Lower leg skin (tissue), 4 donors: ENCODE measurements around the gene RTTN. TPM values are rescaled to one million over a fixed set of nuclear protein-coding genes. Genes with fewer than 3 reads are reported as not detected.

Experiments
- DNase-seq, 2 donors: peaks; one replicate each; pipeline ENCODE4 v3.0.0-alpha.2; 2019; ENCODE audit warnings: low spot score in 2 of 2
- H3K4me3 ChIP-seq: fragments of 200-600 bp; sonication (generic); 2 replicates; pipeline ENCODE4 v1.5.1; 2017; ENCODE audit warnings: mild to moderate bottlenecking, low read depth; ENCODE audit not compliant: poor library complexity, severe bottlenecking
- POLR2A ChIP-seq, 2 donors: fragments of 450-650 bp; IDR thresholded peaks; one replicate each; pipeline ENCODE4 v1.6.1; 2016 to 2017; ENCODE audit warnings: antibody characterized with exemption in 2 of 2, mild to moderate bottlenecking in 1 of 2, moderate library complexity in 1 of 2
- WGBS, 2 donors: methylation state at CpG; one replicate each; pipeline ENCODE4 v1.1.5; 2018; 5-methylcytosine and 5-hydroxymethylcytosine counted together
- intact Hi-C: fragments of 100-400 bp; cut with DNase I; formaldehyde crosslinking; loops from one replicate; pipeline ENCODE4 v1.15.0; 2023; ENCODE audit warnings: low total_unique reads
- total RNA-seq, 4 donors: library from RNA; depleted of rRNA; stranded (reverse); fragments of >200 nt; gene quantifications; one replicate each; pipeline ENCODE4 v1.1.0, GENCODE V29; 2016
- TF ChIP-seq, protein P1 (sequence below), 3 donors: fragments of 450-650 bp; IDR thresholded peaks; one replicate each; pipeline ENCODE4 v1.5.1; 2016; ENCODE audit warnings: antibody characterized with exemption in 3 of 3, mild to moderate bottlenecking in 3 of 3, moderate library complexity in 2 of 3

RTTN gene
- total RNA-seq, 4 donors from 2014 or later = 4.8 to 14.9 (median 7.8) TPM

GRCh38 chr18:69961718-69962117 lies 243.8 kb downstream of the RTTN start:
- WGBS, 2 donors = 92 to 98% methylated on average over 3 of the region's 3 CpGs
- intact Hi-C loops = no loop called here
- no peak for TF ChIP-seq POLR2A (IDR thresholded peaks at IDR 0.05)
- TF ChIP-seq, protein P1, sequence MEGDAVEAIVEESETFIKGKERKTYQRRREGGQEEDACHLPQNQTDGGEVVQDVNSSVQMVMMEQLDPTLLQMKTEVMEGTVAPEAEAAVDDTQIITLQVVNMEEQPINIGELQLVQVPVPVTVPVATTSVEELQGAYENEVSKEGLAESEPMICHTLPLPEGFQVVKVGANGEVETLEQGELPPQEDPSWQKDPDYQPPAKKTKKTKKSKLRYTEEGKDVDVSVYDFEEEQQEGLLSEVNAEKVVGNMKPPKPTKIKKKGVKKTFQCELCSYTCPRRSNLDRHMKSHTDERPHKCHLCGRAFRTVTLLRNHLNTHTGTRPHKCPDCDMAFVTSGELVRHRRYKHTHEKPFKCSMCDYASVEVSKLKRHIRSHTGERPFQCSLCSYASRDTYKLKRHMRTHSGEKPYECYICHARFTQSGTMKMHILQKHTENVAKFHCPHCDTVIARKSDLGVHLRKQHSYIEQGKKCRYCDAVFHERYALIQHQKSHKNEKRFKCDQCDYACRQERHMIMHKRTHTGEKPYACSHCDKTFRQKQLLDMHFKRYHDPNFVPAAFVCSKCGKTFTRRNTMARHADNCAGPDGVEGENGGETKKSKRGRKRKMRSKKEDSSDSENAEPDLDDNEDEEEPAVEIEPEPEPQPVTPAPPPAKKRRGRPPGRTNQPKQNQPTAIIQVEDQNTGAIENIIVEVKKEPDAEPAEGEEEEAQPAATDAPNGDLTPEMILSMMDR (IDR thresholded peaks at IDR 0.05) = no peak
- no peak overlapping the region for H3K4me3 ChIP-seq
- no peak for DNase-seq

DNA sequence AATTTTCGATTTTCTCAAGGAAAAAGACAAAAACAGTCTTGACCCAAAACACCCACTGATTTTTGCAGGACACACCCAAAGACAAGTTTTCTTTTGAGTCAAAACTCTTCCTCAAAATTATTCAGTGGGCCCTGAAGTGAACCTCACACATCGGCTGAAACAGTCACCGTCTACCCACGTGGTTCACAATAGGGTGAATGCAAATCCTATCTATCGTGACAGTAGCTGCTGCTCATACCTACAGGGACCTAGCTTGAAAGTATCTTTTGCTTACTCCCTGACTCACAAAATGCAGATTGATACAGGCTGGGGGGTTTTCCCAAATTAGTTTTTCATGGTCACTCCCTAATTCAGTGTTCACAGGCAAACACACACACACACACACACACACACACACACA lies 247.1 kb downstream of the RTTN start:
- H3K4me3 ChIP-seq = no peak overlapping the region
- TF ChIP-seq, protein P1 (IDR thresholded peaks at IDR 0.05) = no peak
- TF ChIP-seq POLR2A (IDR thresholded peaks at IDR 0.05) = no peak
- no peak for DNase-seq
- intact Hi-C loops = no loop called here
- WGBS, 2 donors = 86% methylated on average over 5 of the region's 5 CpGs

GRCh38 chr18:69957747-69958146 lies 247.7 kb downstream of the RTTN start:
- DNase-seq = no peak
- H3K4me3 ChIP-seq = no peak overlapping the region
- 90 to 91% methylated on average over 3 of the region's 3 CpGs for WGBS, 2 donors
- no peak for TF ChIP-seq POLR2A (IDR thresholded peaks at IDR 0.05)
- TF ChIP-seq, protein P1 (IDR thresholded peaks at IDR 0.05) = no peak
- intact Hi-C loops = no loop called here

- DNase-seq = no peak
- no peak overlapping the region for H3K4me3 ChIP-seq
- TF ChIP-seq, protein P1 (IDR thresholded peaks at IDR 0.05) = no peak
- TF ChIP-seq POLR2A (IDR thresholded peaks at IDR 0.05) = no peak
- WGBS, 2 donors = 52 to 58% methylated on average over 20 of the region's 20 CpGs
- intact Hi-C loops = no loop called here
These were observed 248.5 kb downstream of the RTTN start for GRCh38 chr18:69956665-69957620.

GRCh38 chr18:69956057-69956456 lies 249.4 kb downstream of the RTTN start:
- intact Hi-C loops = no loop called here

More at GRCh38 chr18:69956057-69956456, 249.4 kb downstream of the RTTN start:
- no peak for DNase-seq
- 50 to 57% methylated on average over 5 of the region's 5 CpGs for WGBS, 2 donors
- TF ChIP-seq, protein P1 (IDR thresholded peaks at IDR 0.05) = no peak
- TF ChIP-seq POLR2A (IDR thresholded peaks at IDR 0.05) = no peak
- no peak overlapping the region for H3K4me3 ChIP-seq
